NCI-H82 (cell line): ENCODE measurements around the gene MAVS.
A peak's percentile ranks its signal among the peaks of the same experiment; 100 is the strongest.

Experiments used
- DNase-seq: peaks from one replicate; lab custom pipeline; 2025; lab: John Stamatoyannopoulos, UW

MAVS gene

DNA sequence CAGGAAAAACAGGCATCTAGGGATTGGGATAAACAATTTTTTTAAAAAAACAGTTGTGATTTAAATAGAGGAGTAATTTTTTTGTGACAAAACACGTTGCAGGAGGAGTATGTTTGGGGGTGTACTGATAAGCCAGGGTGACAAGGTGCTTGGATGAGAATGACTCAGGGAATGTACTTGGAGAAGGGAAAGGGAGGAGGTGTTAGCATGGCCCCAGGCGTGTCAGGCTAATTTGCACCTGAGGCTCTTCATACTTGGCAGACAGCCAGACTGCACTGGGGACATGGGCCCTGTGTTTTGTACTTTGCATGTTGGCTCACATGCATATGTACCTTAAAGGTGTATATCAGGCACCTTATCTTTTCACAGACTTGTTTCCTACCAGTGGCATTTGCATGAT is 65.3 kb downstream of the MAVS start:
- DNase-seq, result peak; percentile 30

DNA sequence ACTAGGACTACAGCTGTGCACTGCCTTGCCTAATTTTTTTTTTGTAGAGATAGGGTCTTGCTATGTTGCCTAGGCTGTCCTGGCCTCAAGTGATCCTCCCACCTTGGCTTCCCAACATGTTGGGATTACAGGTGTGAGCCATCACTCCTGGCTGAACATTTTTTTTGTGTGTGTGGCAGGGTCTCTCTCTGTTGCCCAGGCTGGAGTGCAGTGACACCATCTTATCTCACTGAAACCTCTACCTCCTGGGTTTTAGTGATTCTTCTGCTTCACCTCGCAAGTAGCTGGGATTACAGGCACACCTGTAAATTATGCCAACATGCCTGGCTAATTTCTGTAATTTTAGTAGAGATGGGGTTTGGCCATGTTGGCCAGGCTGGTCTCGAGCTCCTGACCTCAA is 67.8 kb downstream of the MAVS start:
- DNase-seq, result no peak

DNA sequence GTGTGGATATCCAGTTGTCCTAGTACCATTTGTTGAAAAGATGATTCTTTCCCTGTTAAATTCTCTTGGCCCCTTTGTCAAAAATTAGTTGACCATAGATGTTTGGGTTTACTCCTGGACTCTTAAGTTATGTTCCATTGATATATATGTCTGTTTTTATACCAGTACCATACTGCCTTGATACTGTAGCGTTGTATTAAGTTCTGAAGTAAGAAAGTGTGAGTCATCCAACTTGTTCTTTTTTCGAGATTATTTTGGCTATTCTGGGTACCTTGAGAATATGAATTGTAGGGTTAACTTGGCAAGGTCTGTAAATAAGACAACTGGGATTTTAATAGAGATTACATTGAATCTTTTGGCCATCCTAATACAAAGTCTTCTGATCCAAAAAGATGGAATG is 69.1 kb downstream of the MAVS start:
- DNase-seq, result no peak

DNA sequence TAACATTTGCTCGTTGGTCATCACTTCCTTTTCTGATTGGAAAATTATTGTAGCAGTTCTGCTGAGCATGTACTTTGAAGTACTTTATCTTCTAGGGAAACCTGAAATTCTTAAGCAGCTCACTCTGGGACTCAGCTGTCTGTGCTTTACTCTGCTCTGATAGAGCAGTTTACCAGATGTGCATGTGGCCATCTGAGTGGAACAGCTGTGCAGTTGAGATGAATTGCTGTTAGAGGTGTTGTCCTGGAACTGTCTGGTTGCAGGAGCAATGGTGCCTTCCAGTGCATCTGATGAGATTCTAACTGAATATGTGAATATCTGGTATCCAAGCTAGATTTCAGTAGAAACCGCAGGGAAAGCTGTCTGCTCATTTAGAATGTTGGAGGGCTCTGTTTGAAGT is 69.7 kb downstream of the MAVS start:
- DNase-seq, result no peak

DNA sequence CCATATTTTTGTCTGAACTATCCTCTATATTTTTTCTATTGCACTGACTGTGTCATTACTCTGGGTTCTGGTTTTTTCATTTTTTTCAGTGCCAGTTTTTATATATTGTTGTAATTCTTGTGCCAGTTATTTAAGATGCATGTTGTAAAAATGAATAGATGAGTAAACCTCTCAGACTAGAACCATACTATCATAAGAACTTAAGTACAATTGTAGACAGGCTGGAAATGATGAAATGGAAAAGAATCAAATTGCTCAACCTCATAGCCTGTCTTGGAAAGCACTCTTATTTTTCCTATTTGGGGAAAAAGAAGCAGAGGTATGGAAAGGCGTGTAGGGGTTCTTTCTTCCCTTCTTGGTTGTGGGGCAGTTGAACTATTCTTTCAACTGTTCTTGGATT is 72.7 kb downstream of the MAVS start:
- DNase-seq, result no peak

DNA sequence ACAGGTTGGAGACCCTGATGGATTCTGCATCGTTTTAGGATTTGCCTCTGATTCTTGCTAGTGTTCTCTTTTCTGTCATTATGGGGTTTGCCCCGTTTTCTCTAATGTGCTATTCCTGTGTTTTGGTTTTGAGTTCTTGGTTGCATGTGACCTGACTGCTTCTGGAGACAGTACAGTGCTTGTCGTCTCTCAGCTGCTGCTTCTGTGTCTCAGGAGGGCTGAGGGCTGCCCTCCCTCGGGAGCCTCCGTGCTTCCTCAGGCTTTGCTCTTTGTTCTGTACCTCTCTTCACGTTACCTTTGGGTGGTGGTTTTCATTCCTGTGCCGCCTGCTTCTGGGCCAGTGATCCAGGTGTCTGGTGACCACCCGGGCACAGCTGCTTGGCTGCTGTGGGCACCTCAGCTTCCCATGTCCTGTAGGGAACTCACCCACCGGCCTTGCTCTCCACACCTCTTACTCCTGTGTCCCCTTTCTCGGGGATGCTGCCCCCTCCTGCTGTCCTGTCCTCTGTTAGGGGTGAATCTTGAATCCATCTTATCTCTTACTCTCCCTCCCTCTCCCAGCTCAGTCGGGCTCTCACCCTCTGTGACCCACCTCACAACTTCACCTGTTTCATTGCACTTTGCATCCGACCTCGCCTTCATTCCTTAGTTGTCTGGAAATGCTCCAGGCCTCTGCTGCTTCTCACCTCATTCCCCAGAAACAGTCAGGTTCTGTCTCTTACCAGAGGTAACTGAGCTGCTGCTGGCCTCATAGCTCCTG is 75.8 kb downstream of the MAVS start:
- no peak for DNase-seq

DNA sequence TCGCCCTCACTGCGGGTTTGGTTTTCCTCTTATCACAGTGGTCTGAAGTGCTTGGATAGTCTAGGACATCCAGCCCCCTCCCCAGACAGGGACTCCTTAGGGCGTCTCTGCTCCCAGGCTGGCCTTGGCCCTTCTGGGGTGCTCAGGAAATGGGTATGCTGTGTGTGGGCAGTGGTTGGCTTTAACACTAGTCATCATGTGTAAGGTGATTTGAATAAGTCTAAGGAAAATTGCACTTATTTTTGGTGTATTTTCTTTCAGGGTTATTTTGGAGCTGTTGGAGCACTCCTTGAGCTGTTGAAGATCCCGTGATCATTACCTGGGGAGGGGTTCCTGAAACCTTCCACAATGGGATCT is 76.3 kb downstream of the MAVS start:
- DNase-seq, result no peak

DNA sequence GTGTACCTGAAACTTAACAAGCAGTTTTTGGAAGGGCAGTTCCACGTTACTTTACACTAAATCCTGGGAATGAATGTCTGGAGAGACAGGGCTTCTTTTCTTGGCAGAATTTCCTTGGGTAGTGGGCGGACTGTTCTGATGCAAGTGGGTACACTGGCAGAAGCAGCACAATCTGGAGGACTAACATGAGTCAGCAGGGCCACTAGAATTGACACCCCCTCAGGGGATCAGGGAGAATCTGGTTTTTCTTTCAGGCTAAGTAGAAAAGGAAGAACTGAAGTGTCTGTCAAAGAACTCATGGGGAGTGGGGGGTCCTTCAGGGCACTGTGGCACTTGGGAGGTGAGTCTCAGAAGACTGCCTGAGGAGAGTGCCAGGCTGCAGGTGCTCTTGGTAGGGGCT is 77.2 kb downstream of the MAVS start:
- DNase-seq, result no peak

DNA sequence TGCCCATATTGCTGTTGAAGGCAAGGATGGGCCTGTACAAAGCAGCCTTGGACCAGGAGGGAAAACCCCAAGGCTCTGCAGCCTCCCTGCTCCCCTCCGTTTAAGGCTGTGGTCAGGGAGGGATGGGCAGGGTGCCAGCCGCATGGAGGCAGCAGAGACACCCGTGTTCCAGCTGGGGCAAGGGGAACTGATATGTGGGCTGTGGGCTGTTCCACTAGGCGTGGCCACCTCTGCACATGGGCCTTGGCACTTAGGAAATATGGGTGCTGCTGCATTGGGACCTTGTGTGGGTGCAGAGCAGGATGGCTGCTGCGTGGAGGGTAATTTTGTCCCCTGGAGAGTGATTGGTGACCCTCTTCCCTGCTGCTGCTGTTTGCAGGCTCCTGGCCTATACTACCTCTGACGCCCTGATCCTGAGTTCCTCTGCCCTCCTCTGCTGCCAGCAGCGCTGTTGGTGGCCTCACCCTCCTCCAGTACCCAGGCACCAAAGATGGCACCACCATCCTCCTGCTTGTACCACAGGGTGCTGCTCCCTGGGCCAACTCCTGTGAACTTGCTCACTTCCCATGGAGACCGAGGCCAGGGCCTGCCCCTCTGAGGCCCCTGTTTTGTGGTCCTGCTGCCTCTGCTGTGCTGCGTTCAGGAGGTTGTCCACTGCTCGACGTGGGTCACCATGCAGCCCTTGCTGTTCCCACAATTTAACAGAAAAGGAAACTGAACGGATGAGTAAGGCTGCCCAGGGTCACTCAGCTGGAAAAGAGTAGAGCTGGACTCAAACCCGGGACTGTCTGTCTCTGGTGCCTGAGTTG is 77.9 kb downstream of the MAVS start:
- DNase-seq, result peak; percentile 9

DNA sequence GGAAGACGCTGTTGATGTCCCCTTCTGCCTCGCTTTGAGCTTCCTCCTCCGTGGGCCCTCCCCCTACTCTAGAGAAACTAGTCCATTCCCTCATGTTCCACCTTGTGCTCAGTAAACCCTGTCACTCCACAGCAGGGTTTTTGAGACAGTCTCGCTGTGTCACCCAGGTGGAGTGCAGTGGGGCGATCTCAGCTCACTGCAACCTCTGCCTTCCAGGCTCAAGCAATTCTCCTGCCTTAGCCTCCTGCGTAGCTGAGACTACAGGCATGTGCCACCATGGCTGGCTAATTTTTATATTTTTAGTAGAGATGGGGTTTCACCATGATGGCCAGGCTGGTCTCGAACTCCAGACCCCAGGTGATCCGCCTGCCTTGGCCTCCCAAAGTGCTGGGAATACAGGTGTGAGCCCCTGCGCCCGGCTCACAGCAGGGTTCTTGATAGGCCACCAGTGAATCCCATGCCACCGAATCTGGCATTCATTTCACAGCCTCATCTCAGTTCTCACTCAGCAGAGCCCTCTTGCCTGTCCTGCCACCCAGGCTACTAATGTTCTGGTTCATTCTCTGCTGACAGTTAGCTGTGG is 78.6 kb downstream of the MAVS start:
- no peak for DNase-seq
